T-helper 1 cell treated with Interleukin-12 subunit alpha and Interleukin-12 subunit beta and Interleukin-4 antibody, amounts not matched to agents 30 ng/mL and 1 ng/mL, for 36 hours (primary cell): ENCODE data around the gene CRYGN. TPM values are rescaled to one million over a fixed set of nuclear protein-coding genes. Genes with fewer than 3 reads are reported as not detected.

ENCODE experiments used
- intact Hi-C: fragments of 100-400 bp; cut with micrococcal nuclease; formaldehyde crosslinking; loops from one replicate; pipeline ENCODE4 v1.15.1; 2024
- total RNA-seq: library from RNA; stranded (reverse); gene quantifications from 2 replicates; pipeline ENCODE4 v1.2.3, GENCODE V29; 2022

The CRYGN gene
- total RNA-seq, 1 donor from 2014 or later = not detected

DNA sequence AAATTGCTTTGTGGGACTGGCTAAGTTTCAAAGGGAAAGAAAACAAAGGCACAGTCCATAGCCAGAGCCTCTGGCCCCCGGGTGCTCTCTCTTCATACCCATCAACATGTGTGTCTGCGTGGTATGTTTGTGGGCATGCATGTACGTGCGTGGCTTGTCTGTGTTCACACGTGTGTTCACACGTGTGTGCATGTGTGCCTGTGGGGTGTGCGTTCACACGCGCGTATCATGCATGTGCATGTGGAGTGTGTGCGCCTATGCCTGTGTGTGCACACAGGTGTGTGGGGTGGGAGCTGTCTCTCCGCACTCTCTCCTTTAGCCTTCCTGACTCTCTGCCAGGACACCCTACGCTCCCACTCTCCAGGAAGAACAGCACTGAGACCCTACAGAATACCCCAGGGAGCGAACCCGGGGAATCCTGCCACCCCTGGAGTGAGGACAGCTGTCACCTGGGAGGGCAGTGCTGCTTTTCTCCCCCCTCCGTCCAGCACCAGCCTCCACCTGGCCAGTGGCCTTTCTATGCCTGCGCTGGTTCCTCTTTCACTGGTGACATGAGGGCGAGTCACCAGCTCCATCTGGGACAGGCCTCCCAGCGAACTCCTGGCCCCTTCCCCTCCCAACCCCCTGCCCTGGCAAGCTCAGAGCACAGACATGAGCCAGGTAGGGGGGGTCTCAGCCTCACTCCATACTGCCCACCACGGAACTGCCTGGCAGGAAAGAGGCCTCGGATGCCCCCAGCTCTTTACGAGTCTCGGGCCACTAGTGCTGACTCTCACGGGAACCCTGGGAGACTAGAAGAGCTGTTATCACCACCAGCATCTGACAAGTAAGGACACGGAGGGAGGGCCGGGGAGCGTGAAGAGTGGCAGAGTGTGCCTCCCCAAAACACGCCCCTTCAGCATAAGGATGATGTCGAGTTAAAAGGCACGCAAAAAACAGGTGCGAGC, 46.6 kb downstream of the CRYGN start:
- intact Hi-C loops = no loop called here

DNA sequence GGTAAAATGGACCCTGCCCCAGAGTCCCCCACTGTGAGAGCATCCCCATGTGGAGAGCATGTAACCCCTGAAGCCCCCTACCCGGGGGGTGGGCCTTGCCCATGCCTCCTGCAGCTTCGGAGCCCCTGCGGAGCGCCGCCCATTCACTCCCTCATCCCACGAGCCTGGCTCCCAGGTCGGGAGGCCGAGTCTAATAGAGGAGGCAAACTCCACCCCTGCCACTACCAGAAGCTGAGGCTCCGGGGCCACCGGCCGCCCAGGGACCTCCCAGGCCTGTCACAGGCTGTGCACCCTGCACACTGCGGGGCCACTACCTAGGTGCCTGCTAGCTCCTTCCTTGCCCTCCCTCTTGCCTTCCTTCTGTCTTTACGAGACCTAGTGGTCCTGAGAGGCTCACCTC, 47.5 kb downstream of the CRYGN start:
- intact Hi-C loops = no loop called here

DNA sequence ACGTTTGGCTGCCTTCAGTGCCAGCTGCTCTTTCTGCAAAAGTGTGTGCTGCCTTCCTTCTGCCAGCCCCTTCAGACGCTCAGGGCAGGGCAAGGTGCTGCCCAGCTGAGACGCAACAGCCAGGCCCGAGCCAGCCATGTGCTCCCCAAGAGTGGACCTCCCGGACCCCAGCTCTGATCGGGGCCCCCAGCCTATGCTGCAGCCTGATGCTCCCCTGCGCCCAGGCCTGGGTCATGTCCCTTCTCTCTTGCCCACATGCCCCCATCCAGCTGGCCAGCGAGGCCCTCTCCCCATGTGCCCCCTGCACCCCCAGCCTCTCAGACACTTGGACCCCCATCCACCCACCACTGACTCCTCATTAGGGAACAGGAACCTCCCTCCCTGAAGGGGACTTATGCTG, 47.9 kb downstream of the CRYGN start:
- intact Hi-C loops = no loop called here

DNA sequence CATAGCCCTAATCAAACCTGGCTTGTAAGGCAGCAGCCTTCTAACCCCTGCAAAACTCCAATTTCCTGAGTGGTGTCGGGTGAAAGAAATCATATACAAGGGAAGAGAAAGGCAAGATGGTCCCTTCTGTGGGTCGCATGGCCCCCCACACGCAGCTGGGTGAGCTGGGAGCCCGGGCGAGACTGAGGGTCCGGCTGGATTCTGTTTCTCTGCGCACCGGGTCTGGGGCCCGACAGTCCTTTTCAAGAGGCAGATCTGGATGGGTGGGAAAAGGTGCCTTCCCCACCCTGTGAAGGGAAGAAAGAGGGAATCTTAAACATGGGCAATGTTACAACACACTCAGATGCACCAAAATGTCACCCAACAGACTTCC, 48.6 kb downstream of the CRYGN start:
- intact Hi-C loops = no loop called here

DNA sequence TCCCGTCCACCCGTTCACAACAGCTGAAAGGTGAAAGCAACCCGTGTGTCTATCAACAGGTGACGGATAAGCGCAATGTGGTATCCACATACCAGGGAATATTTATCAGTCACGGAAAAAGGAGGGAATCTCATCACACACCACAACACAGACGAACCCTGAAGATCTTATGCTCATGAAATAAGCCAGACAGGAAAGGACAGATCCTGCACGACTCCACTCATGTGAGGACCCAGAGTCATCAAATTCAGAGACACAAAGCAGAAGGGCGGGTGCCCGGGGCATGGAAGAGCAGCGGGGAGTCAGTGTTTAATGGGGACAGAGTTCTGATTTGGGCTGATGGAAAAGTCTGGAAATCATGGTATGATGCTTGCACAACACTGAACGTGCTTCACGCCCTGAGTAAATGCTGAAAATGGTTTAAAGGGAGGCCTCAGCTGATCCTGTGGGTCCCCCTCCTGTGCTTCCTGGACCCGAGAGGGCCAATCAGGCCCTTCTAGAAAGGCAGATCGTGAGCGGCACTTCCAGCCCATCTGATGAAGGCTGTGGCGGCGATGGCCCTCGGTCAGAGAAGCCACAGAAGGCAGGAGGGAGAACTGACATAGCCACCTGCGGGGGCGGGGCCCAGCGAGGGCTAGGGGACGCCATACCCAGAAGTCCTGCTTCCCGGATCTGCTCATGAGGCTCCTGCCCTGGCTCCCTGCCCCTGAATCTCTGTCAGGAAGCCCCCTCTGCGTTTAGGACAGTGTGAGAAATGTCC, 49.2 kb downstream of the CRYGN start:
- intact Hi-C loops = no loop called here

DNA sequence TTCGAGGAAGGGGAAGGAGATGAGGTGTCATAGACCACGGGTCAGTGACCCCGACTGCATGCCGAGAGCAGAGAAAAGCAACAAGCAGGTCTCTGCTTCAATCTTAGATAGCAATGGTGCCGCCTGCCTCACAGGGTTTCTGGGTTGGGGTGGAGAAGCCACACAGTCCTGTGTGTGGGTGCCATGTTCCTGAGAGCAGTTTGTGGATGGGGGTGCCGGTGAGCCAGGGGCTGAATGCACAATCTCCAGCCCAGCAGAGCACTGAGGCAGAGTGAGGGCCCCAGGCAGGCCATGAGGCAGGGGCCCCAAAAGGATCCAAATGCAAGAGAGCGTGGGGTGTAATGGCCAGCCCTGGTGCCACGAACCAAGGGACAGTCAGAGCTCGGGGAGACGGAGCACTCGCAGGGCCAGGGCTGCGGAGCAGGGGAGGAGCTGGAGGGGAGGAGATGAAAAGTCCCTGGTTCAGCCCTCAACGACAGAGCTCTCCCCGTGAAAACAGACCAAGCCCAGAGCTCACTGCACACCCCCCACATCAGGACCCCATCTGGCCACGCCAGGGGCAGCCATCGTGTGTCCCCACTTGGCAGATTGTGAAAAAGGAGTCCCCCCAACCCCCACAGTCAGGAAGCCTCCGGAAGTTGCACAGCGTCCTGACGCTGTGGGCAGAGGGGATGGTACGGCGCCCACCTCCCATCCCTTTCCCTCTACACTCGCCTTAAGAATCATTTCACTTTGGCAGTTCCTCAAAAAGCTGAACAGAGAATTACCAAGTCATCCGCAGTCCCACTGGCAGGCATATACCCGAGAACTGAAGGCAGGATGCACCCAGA, 50.0 kb downstream of the CRYGN start:
- intact Hi-C loops = no loop called here

DNA sequence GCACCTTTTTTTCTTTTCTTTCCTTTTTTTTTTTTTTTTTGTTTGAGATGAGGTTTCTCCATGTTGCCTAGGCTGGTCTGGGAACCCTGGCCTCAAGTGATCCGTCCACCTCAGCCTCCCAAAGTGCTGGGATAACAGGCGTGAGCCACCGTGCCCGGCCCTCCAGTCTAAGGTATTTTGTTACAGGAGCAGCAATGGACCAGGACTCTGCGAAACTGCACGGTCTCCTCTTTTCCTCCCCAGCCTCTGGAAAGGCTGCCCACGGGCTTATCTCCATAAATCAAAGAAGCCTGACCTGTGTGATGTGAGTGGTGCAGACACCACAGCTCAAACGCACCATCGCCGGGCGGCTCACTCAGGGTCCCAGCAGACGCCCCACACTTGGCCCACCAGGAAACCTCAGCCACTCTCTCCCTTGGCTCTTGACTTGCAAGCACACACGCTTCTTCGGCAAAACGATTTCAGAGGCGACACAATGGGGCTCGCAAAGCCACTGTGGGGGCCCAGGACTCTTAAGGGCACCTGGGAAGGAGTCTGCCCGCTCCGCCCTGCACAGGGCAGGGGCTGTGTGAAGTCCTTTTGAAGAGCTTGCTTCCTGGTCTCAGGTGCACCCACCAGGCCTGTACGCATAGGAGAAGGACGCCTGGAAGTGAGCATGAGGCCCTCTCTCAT, 50.7 kb downstream of the CRYGN start:
- intact Hi-C loops = no loop called here

DNA sequence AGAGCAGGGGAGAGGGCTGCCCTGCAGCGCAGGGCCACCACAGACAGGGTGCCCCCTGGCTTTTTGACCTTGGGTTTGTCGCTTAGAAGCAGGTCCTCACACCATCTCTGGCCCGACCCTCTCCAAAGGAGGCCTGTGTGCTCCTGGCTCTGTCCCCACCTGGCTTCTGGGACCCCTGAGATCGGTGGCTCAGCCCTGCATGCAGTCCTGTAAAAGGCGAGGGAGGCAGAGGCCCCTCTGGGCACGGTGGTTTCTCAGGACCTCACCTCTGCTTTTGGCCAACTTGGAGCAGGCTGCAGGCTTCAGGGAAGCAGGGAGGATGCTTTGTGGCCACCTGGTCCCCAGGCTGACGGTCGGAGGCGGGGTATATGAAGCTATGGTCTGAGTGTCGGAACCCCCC, 51.5 kb downstream of the CRYGN start:
- intact Hi-C loops = no loop called here

DNA sequence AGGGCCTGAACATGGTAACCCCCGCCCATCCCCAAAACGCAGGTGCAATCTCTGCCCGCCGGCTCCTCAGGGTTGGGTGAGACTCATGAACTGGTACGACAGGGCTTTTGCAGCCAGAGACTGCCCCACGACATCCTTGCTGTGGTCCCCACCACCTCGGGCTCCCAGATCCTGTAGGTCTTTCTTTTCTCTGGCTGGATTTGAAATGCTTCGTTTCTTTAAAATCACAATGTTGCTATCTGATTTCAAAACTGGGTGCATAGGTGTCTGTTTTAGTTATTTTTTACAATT, 52.0 kb downstream of the CRYGN start:
- intact Hi-C loops = no loop called here

DNA sequence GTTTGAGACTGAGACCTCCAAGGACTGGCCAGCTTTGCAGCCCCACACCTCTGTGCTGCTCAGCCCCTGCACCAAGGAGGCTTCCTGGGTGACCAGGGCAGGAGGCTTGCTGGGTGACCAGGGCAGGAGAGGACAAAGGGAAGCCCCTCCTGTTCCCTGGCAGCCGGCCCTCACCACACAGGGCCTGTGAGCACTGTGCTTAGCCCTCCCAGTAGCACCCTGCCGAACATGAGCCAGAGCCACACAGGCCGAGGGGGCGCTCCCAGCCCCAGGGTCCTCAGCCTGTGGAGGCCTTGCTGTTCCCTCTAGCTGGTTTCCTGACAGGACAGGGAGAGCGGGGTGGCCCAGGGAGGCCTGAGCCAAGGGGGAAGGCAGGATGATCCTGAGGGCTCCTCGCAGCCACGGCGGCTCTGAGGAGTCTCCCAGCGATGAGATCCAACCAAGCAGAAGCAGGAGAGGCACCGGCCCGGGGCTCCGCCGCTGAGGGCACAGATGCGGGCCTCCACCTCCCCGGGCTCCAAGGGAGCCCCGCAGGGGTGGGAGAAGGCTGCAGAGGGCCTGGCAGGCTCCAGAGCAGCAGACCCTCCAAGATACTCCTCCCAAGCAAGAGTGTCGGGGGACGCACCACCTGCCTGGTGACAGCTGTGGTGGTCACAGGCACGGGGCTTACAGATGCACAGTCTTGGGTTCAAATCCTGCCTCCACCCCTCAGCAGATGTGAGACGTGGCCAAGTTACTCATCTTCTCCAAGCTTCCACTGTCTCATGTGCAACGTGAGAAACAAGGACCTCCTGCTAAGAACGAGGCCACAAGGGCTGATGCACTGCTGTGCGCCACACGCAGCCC, 52.6 kb downstream of the CRYGN start:
- intact Hi-C loops = no loop called here

DNA sequence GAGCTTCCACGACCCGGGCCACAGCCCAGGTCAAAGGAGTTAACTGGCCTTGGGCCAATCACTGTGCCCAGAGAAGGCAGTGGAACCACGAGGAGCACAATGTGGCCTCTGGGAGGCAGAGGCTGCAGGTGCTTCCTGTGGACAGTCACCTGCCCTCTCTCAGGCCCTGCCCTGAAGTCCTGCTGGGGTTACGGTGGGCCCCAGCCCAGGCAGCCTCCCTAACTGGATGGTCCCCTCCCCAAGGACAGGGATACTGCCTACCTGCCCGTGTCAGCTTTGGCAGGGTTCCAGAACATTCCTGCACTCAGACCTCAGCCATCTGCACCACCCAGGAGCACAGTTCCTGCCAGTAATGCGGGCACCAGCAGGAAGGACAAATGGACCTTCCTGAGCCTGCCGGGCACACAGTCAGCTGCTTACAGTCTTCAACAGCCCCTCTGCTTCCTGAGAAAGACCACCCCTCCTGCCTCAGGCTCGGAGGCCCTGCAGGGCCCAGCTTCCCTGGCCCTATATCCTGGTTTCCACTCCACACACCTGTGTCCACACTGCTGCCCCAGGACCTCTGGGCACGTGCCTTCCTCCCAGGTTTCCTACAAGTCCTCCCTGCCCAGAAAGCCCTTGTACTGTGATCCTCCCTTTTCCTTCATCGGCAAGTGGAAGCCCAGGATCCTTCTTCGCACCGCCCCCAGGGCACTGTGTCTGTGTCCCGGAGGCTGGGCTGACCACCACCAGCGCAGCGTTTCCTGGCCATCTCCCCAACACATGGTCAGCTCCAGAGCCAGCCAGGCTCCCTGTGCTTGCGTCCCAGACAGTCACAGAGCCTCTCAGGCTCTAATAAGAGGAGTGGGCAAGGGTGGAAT, 53.4 kb downstream of the CRYGN start:
- intact Hi-C loops = no loop called here

DNA sequence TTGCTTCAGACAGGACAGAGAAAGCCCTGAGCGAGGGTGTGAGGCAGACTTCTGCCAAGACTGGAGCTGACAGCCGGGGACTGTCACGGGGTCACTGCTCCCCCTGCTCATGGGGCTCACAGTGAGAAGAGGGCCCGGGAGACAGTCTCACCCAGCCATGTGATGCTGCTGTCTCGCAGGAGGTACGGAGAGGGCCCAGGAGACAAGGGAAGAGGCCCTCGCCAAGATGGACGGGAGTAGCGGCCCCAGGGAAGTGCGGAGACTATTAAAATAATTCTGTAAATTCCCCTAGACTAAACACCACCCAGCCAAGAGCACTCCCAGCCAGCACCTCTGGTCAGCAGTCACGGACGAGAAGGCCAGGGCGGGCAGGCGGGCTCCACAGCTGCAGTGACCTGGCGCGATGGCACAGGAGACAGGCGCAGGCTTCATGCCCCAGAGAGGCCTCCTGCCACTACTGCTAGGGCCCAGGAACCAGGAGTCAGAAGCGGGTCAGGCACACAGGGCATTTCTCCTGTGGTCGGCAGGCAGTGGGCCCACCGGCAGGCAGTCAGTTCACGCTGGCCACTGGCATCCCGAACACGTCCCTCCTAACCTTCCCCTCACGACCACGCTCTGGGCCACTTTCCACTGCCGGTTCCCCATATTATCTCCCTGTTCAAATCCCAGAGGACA, 54.2 kb downstream of the CRYGN start:
- intact Hi-C loops = no loop called here

DNA sequence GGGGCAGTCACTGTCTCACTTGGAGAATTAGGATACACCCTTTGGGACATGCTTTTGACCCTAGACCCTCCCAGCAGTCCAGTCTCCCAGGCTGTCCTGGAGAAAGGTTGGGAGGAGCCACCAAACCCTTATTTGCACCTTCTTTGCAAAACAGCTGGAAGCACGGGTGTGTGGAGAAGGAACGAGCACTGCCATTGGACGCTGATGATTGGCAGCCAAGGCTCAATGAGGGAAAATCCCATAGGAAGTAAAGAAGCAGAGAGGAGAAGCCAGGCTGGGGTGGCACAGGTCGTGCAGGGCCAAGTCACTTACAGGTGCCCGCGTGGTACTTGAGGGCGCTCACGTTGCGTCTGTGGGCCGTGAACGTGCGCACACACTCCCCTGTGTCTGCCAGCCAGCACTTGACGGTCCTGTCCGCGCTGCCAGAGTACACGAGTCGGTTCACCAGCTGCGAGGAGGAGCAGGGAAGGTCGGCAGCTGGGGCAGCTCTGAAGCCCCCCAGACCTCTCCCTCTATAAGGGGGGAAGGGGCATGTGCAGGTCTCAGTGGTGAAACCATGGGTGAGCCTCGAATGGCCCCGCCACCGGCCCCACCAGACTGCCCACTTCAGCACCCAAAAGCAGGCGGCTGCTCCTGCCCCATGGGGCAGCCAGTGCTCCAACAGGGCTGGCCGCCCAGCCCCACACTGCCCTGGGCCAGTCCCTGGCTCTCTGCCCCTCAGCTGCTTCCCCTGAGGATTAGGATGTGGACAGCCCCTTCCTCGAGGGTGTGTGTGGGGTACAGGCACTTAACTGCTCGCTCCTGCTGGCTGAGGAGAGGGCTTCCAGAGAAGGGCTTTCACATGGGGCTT, 54.9 kb downstream of the CRYGN start:
- intact Hi-C loops = no loop called here

DNA sequence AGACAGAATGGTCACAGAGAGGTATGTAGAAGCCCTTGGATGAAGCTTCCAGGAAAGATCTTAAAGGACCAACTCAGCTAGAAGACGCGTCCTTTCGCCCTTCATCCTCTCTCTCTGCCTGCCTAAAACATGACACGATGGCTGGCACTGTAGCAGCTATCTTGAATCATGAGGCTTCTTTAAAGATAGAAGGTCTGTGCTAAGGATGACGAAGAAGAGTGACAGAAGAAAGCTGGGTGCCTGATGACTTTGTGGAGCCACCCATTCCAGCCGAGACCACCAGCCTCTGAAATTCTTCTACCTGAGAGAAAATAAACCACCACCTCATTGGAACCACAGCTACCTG, 55.6 kb downstream of the CRYGN start:
- intact Hi-C loops = no loop called here

DNA sequence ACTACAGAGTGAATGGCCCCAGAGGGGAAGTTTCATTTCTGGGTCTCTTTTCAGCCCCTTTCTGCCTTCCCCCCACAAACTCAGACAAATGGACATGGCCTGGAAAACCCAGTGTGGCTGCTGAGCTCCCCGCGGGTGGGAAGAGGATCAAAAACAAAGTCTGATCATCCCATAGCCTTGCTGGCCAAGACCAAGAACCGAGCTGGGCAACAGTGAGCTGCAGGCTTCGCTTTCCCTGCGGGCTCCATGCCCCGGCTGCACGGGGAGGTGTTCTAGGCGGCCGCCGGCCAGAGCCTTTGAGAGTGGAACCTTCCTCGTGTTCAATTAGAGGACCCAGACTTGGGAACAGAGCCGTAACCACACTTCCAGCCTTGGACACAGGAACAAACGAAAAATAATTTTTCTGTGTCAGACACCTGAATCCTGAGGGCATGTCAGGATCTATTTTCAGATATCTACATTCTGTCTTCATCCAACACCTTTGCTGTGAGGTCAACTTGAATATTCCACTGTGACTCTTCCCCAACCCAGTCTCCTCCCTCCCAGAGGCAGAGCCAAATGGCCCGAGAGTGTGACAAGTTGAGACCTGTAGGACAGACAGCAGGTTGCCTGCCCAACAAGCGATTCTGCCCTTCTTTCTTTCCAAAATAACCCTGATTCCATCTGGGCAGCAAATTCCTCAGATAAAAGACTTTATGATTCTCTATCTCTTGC, 56.1 kb downstream of the CRYGN start:
- intact Hi-C loops = no loop called here

DNA sequence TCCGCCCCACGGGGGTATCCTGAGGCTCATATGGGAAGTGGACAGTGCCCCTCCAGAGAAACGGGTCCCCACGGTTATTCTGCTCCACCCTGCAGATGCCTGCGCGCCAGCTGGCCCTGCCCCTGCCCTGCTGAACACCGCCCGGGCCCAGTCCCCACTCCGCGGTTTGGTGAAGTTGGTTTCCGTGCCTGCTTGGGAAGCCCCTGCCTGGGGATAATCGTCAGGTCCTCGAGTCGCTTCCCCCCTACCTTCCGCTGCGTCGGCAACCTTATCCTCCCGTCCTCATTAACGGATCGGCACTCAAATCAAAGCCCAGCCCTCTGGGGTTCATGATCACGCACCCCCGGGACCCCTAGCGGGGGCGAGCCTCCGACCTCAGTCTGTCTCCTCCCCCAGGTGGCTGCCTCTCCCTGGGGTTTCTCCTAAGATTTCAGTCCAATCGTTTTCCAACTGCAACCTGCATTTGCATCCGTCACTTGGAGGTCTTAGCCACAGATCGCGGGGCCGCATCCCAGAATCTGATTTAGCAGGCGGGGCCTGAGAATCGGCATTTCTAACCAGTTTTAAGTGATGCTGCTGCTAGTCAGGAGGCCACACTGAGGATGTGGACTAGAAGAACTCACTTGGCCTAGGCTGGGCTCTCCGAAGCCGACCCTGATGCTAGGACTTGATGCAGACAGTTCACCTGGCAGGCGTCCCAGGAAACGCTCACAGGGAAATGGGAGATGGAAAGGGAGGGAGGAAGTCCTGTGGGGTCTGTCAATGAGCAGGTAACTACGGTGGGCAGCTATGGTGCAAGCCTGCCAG, 57.7 kb downstream of the CRYGN start:
- intact Hi-C loops = no loop called here
